SK-N-SH (cell line): Measurements from ENCODE around the gene IQCN. TPM values are rescaled to one million over a fixed set of nuclear protein-coding genes. Genes with fewer than 3 reads are reported as not detected.

Experiments used
- CTCF ChIA-PET: fragments of 300-600, 350-600 bp; formaldehyde crosslinking; extraction: SDS; loops from one replicate; lab custom pipeline; 2021; lab: Yijun Ruan, JAX
- POLR2A ChIA-PET: fragments of 350-600 bp; sonication (Branson Sonifier 250); formaldehyde crosslinking; extraction: SDS; loops from one replicate; lab custom pipeline; 2020; ENCODE audit warnings: antibody characterized with exemption, inconsistent platforms; lab: Yijun Ruan, JAX
- DNase-seq: peaks from one replicate; pipeline ENCODE4 v3.0.0; 2012
- H2AFZ ChIP-seq: fragments of 200-600 bp; sonication (generic); 2 replicates; pipeline ENCODE4 v1.8.1; 2016; ENCODE audit warnings: antibody characterized with exemption, mild to moderate bottlenecking, low read depth
- H3F3A ChIP-seq: fragments of 200-600 bp; sonication (generic); replicated peaks from 2 replicates; pipeline ENCODE3; 2016; ENCODE audit warnings: antibody characterized with exemption, mild to moderate bottlenecking; ENCODE audit not compliant: insufficient read depth
- H3K27ac ChIP-seq, 2 experiments: fragments of 200-500 bp in 1 of 2; fragments of 200-600 bp in 1 of 2; sonication (Bioruptor generic) in 1 of 2; sonication (generic), shearing (Covaris generic) in 1 of 2; 2 replicates each; pipeline versions ENCODE4 v1.5.1 to v1.6.1; 2014 to 2016; ENCODE audit warnings: low read depth in 2 of 2, inconsistent platforms in 1 of 2, low read length in 1 of 2, mild to moderate bottlenecking in 1 of 2, mixed read lengths in 1 of 2
- H3K27me3 ChIP-seq: fragments of 200-600 bp; sonication (generic), shearing (Covaris generic); 2 replicates; pipeline ENCODE4 v1.6.1; 2016; ENCODE audit warnings: mixed run types; ENCODE audit not compliant: insufficient read depth
- H3K36me3 ChIP-seq, 2 experiments: fragments of 200-500 bp in 1 of 2; fragments of 200-600 bp in 1 of 2; sonication (Bioruptor generic) in 1 of 2; sonication (generic) in 1 of 2; replicated peaks in 1 of 2; 2 replicates each; pipeline versions ENCODE3 to v1.5.1; 2014 to 2016; ENCODE audit warnings: low read length in 1 of 2, mild to moderate bottlenecking in 1 of 2; ENCODE audit not compliant: insufficient read depth in 2 of 2, control insufficient read depth in 1 of 2
- H3K4me1 ChIP-seq, 2 experiments: fragments of 200-500 bp in 1 of 2; fragments of 200-600 bp in 1 of 2; sonication (Bioruptor generic) in 1 of 2; sonication (generic), shearing (Covaris generic) in 1 of 2; 2 replicates each; pipeline versions ENCODE4 v1.5.1 to v1.6.1; 2014 to 2016; ENCODE audit warnings: low read depth in 1 of 2, low read length in 1 of 2, mixed run types in 1 of 2; ENCODE audit not compliant: insufficient read depth in 2 of 2, control insufficient read depth in 1 of 2
- H3K4me2 ChIP-seq: fragments of 200-600 bp; sonication (generic), shearing (Covaris generic); 2 replicates; pipeline ENCODE4 v1.6.1; 2017; ENCODE audit warnings: mixed run types
- H3K4me3 ChIP-seq, 2 experiments: fragments of 200-500 bp in 1 of 2; fragments of 200-600 bp in 1 of 2; sonication (Bioruptor generic) in 1 of 2; sonication (generic), shearing (Covaris generic) in 1 of 2; 2 replicates each; pipeline versions ENCODE4 v1.5.1 to v1.8.1; 2014 to 2016; ENCODE audit warnings: low read depth in 2 of 2, inconsistent platforms in 1 of 2, low read length in 1 of 2, mild to moderate bottlenecking in 1 of 2, mixed read lengths in 1 of 2, moderate library complexity in 1 of 2
- H3K79me2 ChIP-seq: fragments of 200-600 bp; sonication (generic); 2 replicates; pipeline ENCODE4 v1.8.1; 2017; ENCODE audit warnings: mild to moderate bottlenecking; ENCODE audit not compliant: insufficient read depth
- H3K9ac ChIP-seq: fragments of 200-600 bp; sonication (generic); 2 replicates; pipeline ENCODE4 v1.6.1; 2017; ENCODE audit warnings: mixed run types
- H3K9me2 ChIP-seq: fragments of 200-600 bp; sonication (generic); 2 replicates; pipeline ENCODE4 v1.6.1; 2017; ENCODE audit warnings: mixed run types
- H3K9me3 ChIP-seq: fragments of 200-600 bp; sonication (generic); 2 replicates; pipeline ENCODE4 v1.6.1; 2017; ENCODE audit warnings: mixed run types, mild to moderate bottlenecking, moderate library complexity
- H4K20me1 ChIP-seq: fragments of 200-600 bp; sonication (generic); 2 replicates; pipeline ENCODE4 v1.6.1; 2017; ENCODE audit warnings: mild to moderate bottlenecking, mixed run types; ENCODE audit not compliant: insufficient read depth
- CTCF ChIP-seq: fragments of 200-600 bp; sonication (generic); IDR thresholded peaks from 2 replicates; pipeline ENCODE4 v1.6.1; 2017; ENCODE audit warnings: antibody characterized with exemption, mild to moderate bottlenecking, moderate library complexity
- GATA2 ChIP-seq: sonication (generic); formaldehyde crosslinking; IDR thresholded peaks from 2 replicates; pipeline ENCODE4 v1.5.0; 2020; ENCODE audit warnings: mild to moderate bottlenecking, missing genetic modification reagents
- IRF3 ChIP-seq: fragments of 150-350 bp; IDR thresholded peaks from 2 replicates; pipeline ENCODE4 v1.6.1; 2016; ENCODE audit warnings: mild to moderate bottlenecking, low read depth, low read length
- PBX3 ChIP-seq: IDR thresholded peaks from 2 replicates; pipeline ENCODE4; 2012
- RAD21 ChIP-seq: IDR thresholded peaks from 2 replicates; pipeline ENCODE4 v1.6.1; 2012; ENCODE audit warnings: mild to moderate bottlenecking, low read length
- RCOR1 ChIP-seq: fragments of 150-350 bp; IDR thresholded peaks from 2 replicates; pipeline ENCODE4 v1.6.1; 2017; ENCODE audit warnings: antibody characterized with exemption, low read length
- REST ChIP-seq: IDR thresholded peaks from 2 replicates; pipeline ENCODE4 v1.6.1; 2012; ENCODE audit warnings: mild to moderate bottlenecking, low read depth, low read length, moderate library complexity
- RFX5 ChIP-seq: IDR thresholded peaks from 2 replicates; pipeline ENCODE4 v1.6.1; 2012; ENCODE audit warnings: mild to moderate bottlenecking, improper control_type of control experiment, low read length
- RXRA ChIP-seq: IDR thresholded peaks from 2 replicates; pipeline ENCODE4 v1.4.0; 2012; ENCODE audit warnings: low read depth, mild to moderate bottlenecking, borderline replicate concordance
- SIN3A ChIP-seq: IDR thresholded peaks from 2 replicates; pipeline ENCODE4 v1.6.1; 2012; ENCODE audit warnings: low read depth, mild to moderate bottlenecking, low read length, moderate library complexity, borderline replicate concordance
- SMC3 ChIP-seq: IDR thresholded peaks from 2 replicates; pipeline ENCODE4 v1.6.1; 2012; ENCODE audit warnings: low read depth, low read length, improper control_type of control experiment
- WGBS: methylation state at CpG from one replicate; pipeline ENCODE4 v1.1.6; 2017; ENCODE audit warnings: low lambda C conversion rate; 5-methylcytosine and 5-hydroxymethylcytosine counted together
- polyA plus RNA-seq, 3 experiments: library from polyadenylated mRNA; depleted of rRNA; stranded (reverse); fragments of >200 nt; gene quantifications; 2 replicates each; pipeline ENCODE4 v1.2.3, GENCODE V29; 2012

Gene IQCN
- polyA plus RNA-seq, 1 of the 3 experiments (the other 2 are of a cell fraction) = 2.5 TPM

GRCh38 chr19:18218159-18218558, 56.1 kb downstream of the IQCN start:
- no peaks in the 10 kb centered on the region for H3F3A ChIP-seq
- 82% methylated on average over 9 of the region's 17 CpGs for WGBS
- H3K27ac ChIP-seq = no peak overlapping the region
- H3K4me3 ChIP-seq = no peak overlapping the region
- TF ChIP-seq GATA2 (CRISPR knock-in tag) = no peak
- TF ChIP-seq RAD21 = no peak
- no peak for TF ChIP-seq REST
- TF ChIP-seq CTCF = no peak
- TF ChIP-seq SMC3 = no peak
- TF ChIP-seq SIN3A = no peak
- no peak for TF ChIP-seq PBX3
- no peak for TF ChIP-seq RFX5
- no peaks in the 10 kb centered on the region for H3K9me3 ChIP-seq
- ChIA-PET CTCF (interaction anchor here (6.6 to 9.4 kb wide), 2 partner anchors 14 to 36 kb away, joined by 48 to 81 read pairs; a partner anchor contains a TSS), POLR2A (no interaction called here)
- H3K79me2 ChIP-seq = no peaks in the 10 kb centered on the region
- H2AFZ ChIP-seq = no peak overlapping the region
- no peaks in the 10 kb centered on the region for H3K9me2 ChIP-seq
- no peak overlapping the region for H3K9ac ChIP-seq
- H3K36me3 ChIP-seq = no peaks in the 10 kb centered on the region
- no peak overlapping the region for H3K4me2 ChIP-seq
- H3K4me1 ChIP-seq = no peaks in the 10 kb centered on the region
- H3K27me3 ChIP-seq = no peaks in the 10 kb centered on the region
- no peak for DNase-seq
- no peaks in the 10 kb centered on the region for H4K20me1 ChIP-seq

- Histone ChIP-seq H3K9me3 (no peaks in the 10 kb centered on the region), H3K27me3 (no peaks in the 10 kb centered on the region), H3K4me1 (no peaks in the 10 kb centered on the region), H3K4me2 (no peak overlapping the region), H4K20me1 (no peaks in the 10 kb centered on the region), H3K36me3 (no peaks in the 10 kb centered on the region), H3K9ac (no peak overlapping the region), H2AFZ (no peak overlapping the region), H3F3A (no peaks in the 10 kb centered on the region), H3K4me3 (no peak overlapping the region), H3K27ac (no peak overlapping the region), H3K9me2 (no peaks in the 10 kb centered on the region), H3K79me2 (no peaks in the 10 kb centered on the region)
- POLR2A ChIA-PET = no interaction called here
- WGBS = 79% methylated on average over 6 of the region's 8 CpGs
- no peak for DNase-seq
- TF ChIP-seq RCOR1 (no peak), IRF3 (no peak), RXRA (no peak), SMC3 (no peak), SIN3A (no peak)
- TF ChIP-seq, all 33 proteins: peak for 0
- CTCF ChIA-PET = interaction anchor here (0.8 to 2.7 kb wide), 4 partner anchors 8 to 63 kb away, joined by 3 to 8 read pairs (median 4); no protein-coding TSS in a partner anchor
These were observed 57.5 kb downstream of the IQCN start for GRCh38 chr19:18216789-18217188.
